HUES64 (cell line): Measurements from ENCODE around the gene ZNF174. TPM values are rescaled to one million over a fixed set of nuclear protein-coding genes. Genes with fewer than 3 reads are reported as not detected.
A peak's percentile ranks its signal among the peaks of the same experiment; 100 is the strongest.

Source experiments
- H3K27ac ChIP-seq: 2 replicates; pipeline ENCODE4 v1.7.0; 2013; ENCODE audit warnings: low read depth, low read length, inconsistent platforms
- H3K27me3 ChIP-seq: 2 replicates; pipeline ENCODE4 v1.6.1; 2013; ENCODE audit warnings: mild to moderate bottlenecking, low read length; ENCODE audit not compliant: insufficient read depth
- H3K36me3 ChIP-seq: 2 replicates; pipeline ENCODE4 v1.6.1; 2013; ENCODE audit warnings: mild to moderate bottlenecking, low read length; ENCODE audit not compliant: insufficient read depth
- H3K4me1 ChIP-seq: 2 replicates; pipeline ENCODE4 v1.6.1; 2013; ENCODE audit warnings: mild to moderate bottlenecking, low read length, moderate library complexity; ENCODE audit not compliant: insufficient read depth
- H3K4me3 ChIP-seq: 2 replicates; pipeline ENCODE4 v1.5.1; 2013; ENCODE audit warnings: mild to moderate bottlenecking, low read length, moderate library complexity
- H3K9ac ChIP-seq: 2 replicates; pipeline ENCODE4 v1.6.1; 2013; ENCODE audit warnings: mild to moderate bottlenecking, low read depth, low read length
- H3K9me3 ChIP-seq: 2 replicates; pipeline ENCODE4 v1.6.1; 2013; ENCODE audit warnings: low read depth, low read length; ENCODE audit not compliant: insufficient read depth
- WGBS: fragments of 150-250, 120-280 bp; methylation state at CpG from one replicate; pipeline ENCODE4 v1.1.7; 2013; ENCODE audit warnings: missing lambda C conversion rate; 5-methylcytosine and 5-hydroxymethylcytosine counted together
- polyA plus RNA-seq, 2 experiments: library from polyadenylated mRNA; stranded (reverse); fragments of 50-300 nt; gene quantifications; one replicate each; pipeline ENCODE4 v1.2.3, GENCODE V29; 2013

The ZNF174 gene
- 8.6 TPM for polyA plus RNA-seq (2013, experiment 1 of 2)
- 7.4 TPM for polyA plus RNA-seq (2013, experiment 2 of 2)

DNA sequence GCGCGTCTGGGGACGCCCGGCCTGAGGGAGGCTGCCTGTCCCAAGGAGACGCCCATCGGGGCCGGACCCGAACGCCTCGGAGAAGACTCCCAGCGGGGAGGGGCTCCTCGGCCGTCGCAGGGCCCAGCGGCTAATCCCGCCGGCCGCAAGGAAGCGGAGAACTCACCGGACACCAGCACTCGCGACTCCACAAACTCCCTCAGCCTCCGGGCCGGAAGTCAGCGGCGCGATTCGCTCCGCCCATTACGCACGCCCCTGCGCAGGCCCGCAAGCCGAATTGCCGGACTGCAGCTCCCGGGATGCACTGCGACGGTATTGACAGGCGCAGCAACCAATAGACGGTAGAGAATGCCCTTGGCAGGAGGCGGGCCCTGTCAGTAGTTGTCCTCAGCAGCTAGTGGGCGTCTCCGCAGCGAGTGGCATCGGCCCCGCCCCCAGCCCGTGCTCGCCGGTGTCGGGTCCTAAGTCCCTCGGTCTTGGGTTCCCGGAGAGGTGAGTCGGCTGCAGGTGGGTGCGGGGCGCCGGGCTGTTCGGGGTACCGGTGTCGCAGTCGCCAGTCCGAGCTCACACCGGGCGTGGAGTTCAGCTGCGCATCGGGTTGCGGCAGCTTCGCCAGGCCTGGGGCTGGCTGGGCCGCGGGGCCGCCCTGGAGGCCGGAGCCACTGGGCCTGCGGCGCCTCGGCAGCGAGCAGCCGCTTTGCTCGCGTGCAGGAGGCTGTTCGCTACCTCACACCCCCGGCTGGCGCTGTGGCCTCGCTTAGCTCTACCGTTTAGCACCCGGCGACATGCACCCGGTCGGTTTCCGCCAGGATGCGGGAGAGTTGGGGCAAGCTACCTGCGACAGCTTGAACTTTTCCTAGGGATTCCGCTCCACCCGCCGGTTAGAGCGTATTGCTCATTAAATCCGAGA, at the start of gene ZNF174, which contains the start of gene ZSCAN32:
Gene ZNF174 (plus strand): TSS at position 437 of the 910 bp plus-strand sequence. CDS start 790 bp downstream, outside the sequence.
Gene ZSCAN32 (minus strand): TSS at position 226 of the 910 bp plus-strand sequence. CDS start 3,447 bp downstream, outside the sequence.
- no peaks in the 10 kb centered on the region for H3K27me3 ChIP-seq
- H3K4me1 ChIP-seq: no peaks in the 10 kb centered on the region
- under 1% methylated on average over 95 of the region's 95 CpGs for WGBS
- peak within 1 kb of the TSS; percentile 90 for H3K4me3 ChIP-seq
- peak within 1 kb of the TSS; percentile 75 for H3K27ac ChIP-seq
- peaks cover 24% of the 10 kb centered on the region; the same call in 1 of the 2 replicates for H3K9me3 ChIP-seq
- H3K36me3 ChIP-seq: peaks cover 54% of the 10 kb centered on the region
- H3K9ac ChIP-seq: peak within 1 kb of the TSS; percentile 87

DNA sequence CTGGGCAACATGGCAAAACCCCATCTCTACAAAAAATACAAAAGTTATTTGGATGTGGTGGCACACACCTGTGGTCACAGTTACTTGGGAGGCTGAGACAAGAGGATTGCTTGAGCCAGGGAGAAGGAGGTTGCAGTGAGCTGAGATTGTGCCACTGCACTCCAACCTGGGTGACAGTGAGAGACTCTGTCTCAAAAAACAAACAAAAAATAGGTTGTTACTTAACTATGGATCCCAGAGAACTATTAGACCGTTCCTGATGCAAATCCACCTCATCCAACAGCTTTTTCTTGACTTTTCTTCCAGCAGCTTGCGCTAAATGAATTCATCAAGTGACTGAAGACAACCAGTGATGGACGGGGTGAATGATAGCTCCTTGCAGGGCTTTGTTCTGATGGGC, 45.4 kb upstream of the ZNF174 start, which contains the start of gene OR2C1:
Gene OR2C1 (plus strand): TSS at position 301 of the 400 bp plus-strand sequence. CDS start 52 bp downstream, at position 353.
- H3K4me3 ChIP-seq: no peak within 1 kb of the TSS
- H3K27ac ChIP-seq: no peak within 1 kb of the TSS
- peaks cover 3% of the 10 kb centered on the region; the same call in 1 of the 2 replicates for H3K27me3 ChIP-seq
- H3K9me3 ChIP-seq: peaks cover 11% of the 10 kb centered on the region; the same call in 1 of the 2 replicates
- H3K4me1 ChIP-seq: no peaks in the 10 kb centered on the region
- WGBS: 70% methylated on average over 3 of the region's 3 CpGs
- no peak within 1 kb of the TSS for H3K9ac ChIP-seq
- no peaks in the 10 kb centered on the region for H3K36me3 ChIP-seq

DNA sequence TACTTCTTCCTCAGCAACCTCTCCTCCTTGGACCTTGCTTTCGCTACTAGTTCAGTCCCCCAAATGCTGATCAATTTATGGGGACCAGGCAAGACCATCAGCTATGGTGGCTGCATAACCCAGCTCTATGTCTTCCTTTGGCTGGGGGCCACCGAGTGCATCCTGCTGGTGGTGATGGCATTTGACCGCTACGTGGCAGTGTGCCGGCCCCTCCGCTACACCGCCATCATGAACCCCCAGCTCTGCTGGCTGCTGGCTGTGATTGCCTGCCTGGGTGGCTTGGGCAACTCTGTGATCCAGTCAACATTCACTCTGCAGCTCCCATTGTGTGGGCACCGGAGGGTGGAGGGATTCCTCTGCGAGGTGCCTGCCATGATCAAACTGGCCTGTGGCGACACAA, 44.9 kb upstream of the ZNF174 start:
- peaks cover 6% of the 10 kb centered on the region; the same call in 1 of the 2 replicates for H3K27me3 ChIP-seq
- H3K4me3 ChIP-seq: no peak overlapping the region
- no peaks in the 10 kb centered on the region for H3K4me1 ChIP-seq
- peaks cover 11% of the 10 kb centered on the region; the same call in 1 of the 2 replicates for H3K9me3 ChIP-seq
- H3K36me3 ChIP-seq: no peaks in the 10 kb centered on the region
- 89% methylated on average over 10 of the region's 10 CpGs for WGBS
- H3K27ac ChIP-seq: no peak overlapping the region
- H3K9ac ChIP-seq: no peak overlapping the region

DNA sequence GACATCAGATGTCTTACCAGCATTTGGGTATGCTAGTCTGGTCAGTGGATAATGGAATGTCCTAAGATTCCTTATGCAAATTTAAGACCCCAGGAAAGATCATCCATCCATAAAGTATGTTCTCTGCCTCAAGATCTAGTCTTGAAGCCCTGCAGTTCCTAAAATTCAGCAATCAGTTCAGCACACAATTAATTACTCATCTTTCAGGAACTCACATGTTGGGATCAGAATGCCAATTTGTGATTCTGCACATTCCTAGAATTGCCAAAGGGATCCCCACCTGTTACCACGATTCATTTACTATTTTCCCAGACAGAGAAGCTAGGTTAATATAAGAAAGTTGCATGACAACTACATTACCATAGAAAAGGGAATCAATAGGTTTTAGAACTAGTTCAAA, 42.1 kb upstream of the ZNF174 start:
- Histone ChIP-seq H3K27me3 (peaks cover 6% of the 10 kb centered on the region; the same call in 1 of the 2 replicates), H3K36me3 (no peaks in the 10 kb centered on the region), H3K4me3 (no peak overlapping the region), H3K9me3 (peaks cover 11% of the 10 kb centered on the region; the same call in 1 of the 2 replicates), H3K9ac (no peak overlapping the region), H3K27ac (no peak overlapping the region), H3K4me1 (no peaks in the 10 kb centered on the region)
- WGBS: no CpG with 5 or more reads among the region's 1 CpG

GRCh38 chr16:3362931-3363330, 38.1 kb upstream of the ZNF174 start:
- Histone ChIP-seq H3K36me3 (no peaks in the 10 kb centered on the region), H3K9ac (no peak overlapping the region), H3K4me3 (no peak overlapping the region), H3K9me3 (no peaks in the 10 kb centered on the region), H3K27me3 (peaks cover 6% of the 10 kb centered on the region; the same call in 1 of the 2 replicates), H3K27ac (no peak overlapping the region), H3K4me1 (no peaks in the 10 kb centered on the region)

DNA sequence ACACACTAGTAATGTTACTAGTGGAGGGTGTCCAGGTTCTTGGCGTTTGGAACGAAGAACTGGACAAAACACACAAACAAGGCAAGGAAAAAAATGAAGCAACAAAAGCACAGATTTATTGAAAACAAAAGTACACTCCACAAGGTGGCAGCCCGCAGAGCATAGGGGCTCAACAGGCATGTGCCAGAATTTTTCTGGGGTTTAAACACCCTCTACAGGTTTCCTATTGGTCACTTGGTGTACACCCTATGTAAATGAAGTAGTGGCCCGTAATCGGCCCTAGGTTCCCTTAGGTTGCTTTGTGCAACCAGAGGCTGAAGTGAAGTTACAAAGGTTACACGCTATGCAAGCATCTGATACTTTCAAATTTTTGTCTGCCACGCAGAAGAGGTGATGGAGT, 37.2 kb upstream of the ZNF174 start:
- Histone ChIP-seq H3K36me3 (no peaks in the 10 kb centered on the region), H3K9ac (no peak overlapping the region), H3K27me3 (peaks cover 6% of the 10 kb centered on the region; the same call in 1 of the 2 replicates), H3K4me1 (no peaks in the 10 kb centered on the region), H3K9me3 (no peaks in the 10 kb centered on the region), H3K4me3 (no peak overlapping the region), H3K27ac (no peak overlapping the region)
- 82% methylated on average over 7 of the region's 7 CpGs for WGBS

GRCh38 chr16:3364774-3365427, 36.1 kb upstream of the ZNF174 start:
- Histone ChIP-seq H3K4me1 (no peaks in the 10 kb centered on the region), H3K4me3 (no peak overlapping the region), H3K27me3 (0 out of 2 replicates have a peak, but pooled peaks cover 4% of the 10 kb centered on the region), H3K27ac (no peak overlapping the region), H3K9ac (no peak overlapping the region), H3K9me3 (no peaks in the 10 kb centered on the region), H3K36me3 (no peaks in the 10 kb centered on the region)
- 91% methylated on average over 42 of the region's 42 CpGs for WGBS

DNA sequence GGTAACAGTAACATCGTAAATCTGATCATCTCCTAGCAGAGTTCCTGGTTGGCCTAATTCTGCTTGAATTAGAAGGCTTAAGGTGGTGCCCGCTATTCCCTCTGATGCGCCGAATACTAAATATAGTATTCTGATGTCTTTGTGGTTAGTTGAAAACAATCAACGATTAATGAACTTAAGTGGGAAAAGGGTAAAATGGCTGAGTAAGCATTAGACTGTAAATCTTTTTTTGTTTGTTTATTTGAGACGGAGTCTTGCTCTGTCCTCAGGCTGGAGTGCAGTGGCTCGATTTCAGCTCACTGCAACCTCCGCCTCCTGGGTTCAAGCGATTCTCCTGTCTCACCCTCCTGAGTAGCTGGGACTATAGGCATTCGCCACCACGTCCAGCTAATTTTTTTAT, 31.9 kb upstream of the ZNF174 start:
- WGBS: 93% methylated on average over 11 of the region's 11 CpGs
- Histone ChIP-seq H3K36me3 (no peaks in the 10 kb centered on the region), H3K4me3 (no peak overlapping the region), H3K27me3 (no peaks in the 10 kb centered on the region), H3K4me1 (no peaks in the 10 kb centered on the region), H3K9me3 (no peaks in the 10 kb centered on the region), H3K9ac (no peak overlapping the region), H3K27ac (no peak overlapping the region)

- H3K36me3 ChIP-seq: no peaks in the 10 kb centered on the region
- no peaks in the 10 kb centered on the region for H3K4me1 ChIP-seq
- peaks cover 28% of the 10 kb centered on the region for H3K9me3 ChIP-seq
- 95% methylated on average over 5 of the region's 5 CpGs for WGBS
- H3K27me3 ChIP-seq: no peaks in the 10 kb centered on the region
- H3K9ac ChIP-seq: no peak overlapping the region
- no peak overlapping the region for H3K27ac ChIP-seq
- H3K4me3 ChIP-seq: no peak overlapping the region
Observed at GRCh38 chr16:3375680-3376079, 25.3 kb upstream of the ZNF174 start.

GRCh38 chr16:3377917-3378316, 23.1 kb upstream of the ZNF174 start:
- peaks cover 15% of the 10 kb centered on the region for H3K36me3 ChIP-seq
- no peak overlapping the region for H3K27ac ChIP-seq
- H3K4me1 ChIP-seq: no peaks in the 10 kb centered on the region
- H3K4me3 ChIP-seq: no peak overlapping the region
- H3K9ac ChIP-seq: no peak overlapping the region
- H3K9me3 ChIP-seq: peaks cover 50% of the 10 kb centered on the region
- no peaks in the 10 kb centered on the region for H3K27me3 ChIP-seq

DNA sequence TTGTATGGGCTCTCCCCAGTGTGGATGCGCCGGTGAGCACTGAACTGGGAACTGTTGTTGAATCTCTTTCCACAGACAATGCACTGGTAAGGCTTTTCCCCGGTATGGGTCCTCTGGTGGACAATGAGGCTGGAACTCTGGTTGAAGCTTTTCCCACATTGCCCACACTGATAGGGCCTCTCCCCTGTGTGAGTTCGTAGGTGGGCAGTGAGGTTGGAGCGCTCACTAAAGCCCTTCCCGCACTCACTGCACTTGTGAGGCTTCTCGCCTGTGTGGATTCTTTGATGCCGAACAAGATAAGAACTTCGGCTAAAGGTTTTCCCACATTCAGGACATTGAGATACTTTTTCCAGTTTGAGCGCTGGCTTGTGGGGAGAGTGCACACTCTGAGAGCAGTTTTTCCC, 18.0 kb upstream of the ZNF174 start:
- H3K27me3 ChIP-seq: no peaks in the 10 kb centered on the region
- WGBS: 97% methylated on average over 10 of the region's 10 CpGs
- H3K9ac ChIP-seq: no peak overlapping the region
- H3K4me1 ChIP-seq: no peaks in the 10 kb centered on the region
- H3K9me3 ChIP-seq: peaks cover 66% of the 10 kb centered on the region
- no peak overlapping the region for H3K27ac ChIP-seq
- peak overlapping the region; percentile 1; the same call in 1 of the 2 replicates for H3K4me3 ChIP-seq
- peaks cover 50% of the 10 kb centered on the region for H3K36me3 ChIP-seq
